H9 (cell line): ENCODE results near the gene SLC4A5. TPM values are rescaled to one million over a fixed set of nuclear protein-coding genes. Genes with fewer than 3 reads are reported as not detected.
A peak's percentile ranks its signal among the peaks of the same experiment; 100 is the strongest.

Experiments used
- DNase-seq: peaks from one replicate; pipeline ENCODE4 v3.0.0-alpha.2; 2017
- H2AFZ ChIP-seq: one replicate; pipeline ENCODE4 v1.6.1; 2013; ENCODE audit warnings: mild to moderate bottlenecking, low read length, control low read depth, moderate library complexity
- H2AK5ac ChIP-seq: 2 replicates; pipeline ENCODE4 v1.6.1; 2013; ENCODE audit warnings: low read length, control low read depth, mixed read lengths; ENCODE audit not compliant: insufficient read length
- H2BK120ac ChIP-seq: one replicate; pipeline ENCODE4 v1.6.1; 2013; ENCODE audit warnings: low read depth, mild to moderate bottlenecking, low read length, control low read depth, inconsistent platforms; ENCODE audit not compliant: poor library complexity, severe bottlenecking
- H2BK12ac ChIP-seq: 2 replicates; pipeline ENCODE4 v1.6.1; 2013; ENCODE audit warnings: low read length, control low read depth, mixed read lengths, low read depth; ENCODE audit not compliant: insufficient read length
- H2BK15ac ChIP-seq: 2 replicates; pipeline ENCODE4 v1.6.1; 2013; ENCODE audit warnings: low read depth, low read length, control low read depth
- H2BK20ac ChIP-seq: one replicate; pipeline ENCODE4 v1.6.1; 2013; ENCODE audit warnings: low read depth, mild to moderate bottlenecking, low read length, control low read depth, inconsistent platforms; ENCODE audit not compliant: poor library complexity, severe bottlenecking
- H2BK5ac ChIP-seq: 2 replicates; pipeline ENCODE4 v1.6.1; 2013; ENCODE audit warnings: low read length, control low read depth, mixed read lengths; ENCODE audit not compliant: insufficient read length
- H3K14ac ChIP-seq: 2 replicates; pipeline ENCODE4 v1.6.1; 2013; ENCODE audit warnings: low read length, control low read depth; ENCODE audit not compliant: insufficient read depth
- H3K18ac ChIP-seq: 2 replicates; pipeline ENCODE4 v1.6.1; 2013; ENCODE audit warnings: low read depth, mild to moderate bottlenecking, mixed read lengths, low read length, control low read depth; ENCODE audit not compliant: insufficient read length
- H3K23ac ChIP-seq: 2 replicates; pipeline ENCODE4 v1.6.1; 2013; ENCODE audit warnings: low read length, control low read depth, mixed read lengths, low read depth; ENCODE audit not compliant: insufficient read length
- H3K23me2 ChIP-seq: 2 replicates; pipeline ENCODE4 v1.6.1; 2013; ENCODE audit warnings: low read depth, mild to moderate bottlenecking, mixed read lengths, low read length, control low read depth; ENCODE audit not compliant: insufficient read length, poor library complexity, severe bottlenecking
- H3K27ac ChIP-seq: 2 replicates; pipeline ENCODE4 v1.5.1; 2013; ENCODE audit warnings: low read length, control low read depth, mixed read lengths, low read depth; ENCODE audit not compliant: insufficient read length
- H3K27me3 ChIP-seq: 2 replicates; pipeline ENCODE4 v1.6.1; 2013; ENCODE audit warnings: low read length, control low read depth, inconsistent platforms; ENCODE audit not compliant: insufficient read depth
- H3K4ac ChIP-seq: 2 replicates; pipeline ENCODE4 v1.6.1; 2013; ENCODE audit warnings: low read depth, mild to moderate bottlenecking, control low read depth, inconsistent platforms, low read length, moderate library complexity
- H3K4me1 ChIP-seq: 2 replicates; pipeline ENCODE4 v1.6.1; 2013; ENCODE audit warnings: low read length, control low read depth, inconsistent platforms; ENCODE audit not compliant: insufficient read depth
- H3K4me2 ChIP-seq: 2 replicates; pipeline ENCODE4 v1.6.1; 2013; ENCODE audit warnings: low read length, control low read depth, mixed read lengths; ENCODE audit not compliant: insufficient read length, insufficient read depth
- H3K56ac ChIP-seq: 2 replicates; pipeline ENCODE4 v1.6.1; 2013; ENCODE audit warnings: low read depth, mild to moderate bottlenecking, mixed read lengths, low read length, control low read depth; ENCODE audit not compliant: insufficient read length
- H3K79me1 ChIP-seq: 2 replicates; pipeline ENCODE4 v1.6.1; 2013; ENCODE audit warnings: low read depth, mild to moderate bottlenecking, moderate library complexity, low read length, control low read depth, inconsistent platforms; ENCODE audit not compliant: insufficient read depth, poor library complexity, severe bottlenecking
- H3K79me2 ChIP-seq: 2 replicates; pipeline ENCODE4 v1.6.1; 2013; ENCODE audit warnings: low read length, control low read depth, inconsistent platforms; ENCODE audit not compliant: insufficient read depth
- H3K9ac ChIP-seq: 2 replicates; pipeline ENCODE4 v1.6.1; 2013; ENCODE audit warnings: low read length, control low read depth, mixed read lengths; ENCODE audit not compliant: insufficient read length; ENCODE audit errors: extremely low read depth
- H3K9me3 ChIP-seq: one replicate; pipeline ENCODE4 v1.6.1; 2013; ENCODE audit warnings: low read depth, low read length, inconsistent platforms; ENCODE audit not compliant: control insufficient read depth
- H3T11ph ChIP-seq: one replicate; pipeline ENCODE4 v1.6.1; 2013; ENCODE audit warnings: mild to moderate bottlenecking, low read length, control low read depth, inconsistent platforms
- H4K20me1 ChIP-seq: one replicate; pipeline ENCODE4 v1.6.1; 2013; ENCODE audit not compliant: control insufficient read depth, insufficient read length, insufficient read depth
- H4K5ac ChIP-seq: 2 replicates; pipeline ENCODE4 v1.6.1; 2013; ENCODE audit warnings: low read depth, mild to moderate bottlenecking, mixed read lengths, low read length, control low read depth; ENCODE audit not compliant: insufficient read length
- H4K8ac ChIP-seq: replicated peaks from 2 replicates; pipeline ENCODE4 v1.6.1; 2013; ENCODE audit warnings: low read length, control low read depth, mixed read lengths, low read depth; ENCODE audit not compliant: insufficient read length
- H4K91ac ChIP-seq: 2 replicates; pipeline ENCODE4 v1.6.1; 2013; ENCODE audit warnings: low read depth, mild to moderate bottlenecking, moderate library complexity, mixed read lengths, low read length, control low read depth; ENCODE audit not compliant: insufficient read length
- H3K27ac Mint-ChIP-seq, 3 experiments: 2 replicates in 2 of 3; 3 replicates in 1 of 3; pipeline ENCODE4 v1.8.0; 2020 to 2021; ENCODE audit warnings: mixed read lengths in 3 of 3, mild to moderate bottlenecking in 1 of 3, moderate library complexity in 1 of 3
- H3K27me3 Mint-ChIP-seq: 2 replicates; pipeline ENCODE4 v1.8.0; 2021; ENCODE audit warnings: low read depth, mild to moderate bottlenecking, moderate library complexity, mixed read lengths
- H3K36me3 Mint-ChIP-seq, 3 experiments: 2 replicates in 2 of 3; 3 replicates in 1 of 3; pipeline ENCODE4 v1.8.0; 2020 to 2021; ENCODE audit warnings: low read depth in 3 of 3, mixed read lengths in 3 of 3; ENCODE audit not compliant: insufficient read depth in 1 of 3
- H3K4me1 Mint-ChIP-seq, 2 experiments: 2 replicates each; pipeline ENCODE4 v1.8.0; 2020; ENCODE audit warnings: mixed read lengths in 2 of 2
- H3K4me3 Mint-ChIP-seq, 2 experiments: 2 replicates in 1 of 2; 3 replicates in 1 of 2; pipeline ENCODE4 v1.8.0; 2020 to 2021; ENCODE audit warnings: mild to moderate bottlenecking in 2 of 2, mixed read lengths in 2 of 2, moderate library complexity in 1 of 2
- H3K9me3 Mint-ChIP-seq, 2 experiments: 2 replicates in 1 of 2; 3 replicates in 1 of 2; pipeline ENCODE4 v1.8.0; 2020; ENCODE audit warnings: mild to moderate bottlenecking in 2 of 2, mixed read lengths in 2 of 2, moderate library complexity in 1 of 2
- WGBS: extraction: QIAGEN DNeasy Blood & Tissue Kit; methylation state at CpG from one replicate; pipeline ENCODE4 v1.1.7; 2013; ENCODE audit warnings: missing lambda C conversion rate, low lambda C conversion rate, mixed read lengths; ENCODE audit not compliant: insufficient read length; ENCODE audit errors: extremely low coverage; 5-methylcytosine and 5-hydroxymethylcytosine counted together
- total RNA-seq: library from RNA; stranded (reverse); gene quantifications from 2 replicates; pipeline ENCODE4 v1.2.1, GENCODE V29; 2021
- TF ChIP-seq, protein P1 (sequence below): fragments of 200-600 bp; sonication (generic); conservative IDR thresholded peaks from 3 replicates; pipeline ENCODE4 v1.8.0; 2021; ENCODE audit warnings: antibody characterized with exemption, mild to moderate bottlenecking

The SLC4A5 gene
- total RNA-seq, 1 experiment from 2014 or later = 0.50 TPM

DNA sequence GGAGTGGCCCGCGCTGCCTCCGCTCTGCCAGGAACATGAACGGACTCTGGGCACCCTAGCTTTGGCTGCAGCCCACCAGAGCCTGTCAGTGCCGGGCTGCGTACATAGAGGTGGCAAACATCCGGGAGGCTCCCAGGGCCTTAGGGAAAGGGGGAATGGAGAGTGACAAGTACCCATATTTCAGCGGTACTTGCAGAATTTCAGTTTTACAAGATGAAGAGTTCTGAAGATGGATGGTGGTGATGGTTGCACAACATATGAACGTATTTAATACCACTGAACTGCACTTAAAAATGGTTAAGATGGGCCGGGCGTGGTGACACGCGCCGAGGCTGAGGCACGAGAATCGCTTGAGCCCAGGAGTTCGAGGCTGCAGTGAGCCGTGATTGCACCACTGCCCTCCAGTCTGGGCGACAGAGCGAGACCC, 143.9 kb downstream of the SLC4A5 start:
- Histone ChIP-seq H3K27me3 (no peaks in the 10 kb centered on the region), H3K79me2 (peaks cover 45% of the 10 kb centered on the region), H3T11ph (no peak overlapping the region), H2BK12ac (no peak overlapping the region), H3K9ac (peak overlapping the region; percentile 97), H2BK15ac (no peak overlapping the region), H3K27ac (no peak overlapping the region), H2BK20ac (no peak overlapping the region), H4K8ac (no peak overlapping the region), H3K79me1 (no peaks in the 10 kb centered on the region), H2BK5ac (no peak overlapping the region), H4K91ac (no peak overlapping the region), H3K18ac (no peak overlapping the region), H4K5ac (no peak overlapping the region), H2BK120ac (no peak overlapping the region), H3K4me1 (peaks cover 3% of the 10 kb centered on the region; the same call in 1 of the 2 replicates), H3K4me2 (peak overlapping the region; percentile 94), H3K14ac (peak overlapping the region; percentile 54), H3K9me3 (no peaks in the 10 kb centered on the region), H2AFZ (no peak overlapping the region), H2AK5ac (no peak overlapping the region), H3K56ac (no peak overlapping the region), H3K23ac (no peak overlapping the region), H4K20me1 (no peaks in the 10 kb centered on the region), H3K23me2 (peaks cover 5% of the 10 kb centered on the region), H3K4ac (no peak overlapping the region)
- TF ChIP-seq, protein P1, sequence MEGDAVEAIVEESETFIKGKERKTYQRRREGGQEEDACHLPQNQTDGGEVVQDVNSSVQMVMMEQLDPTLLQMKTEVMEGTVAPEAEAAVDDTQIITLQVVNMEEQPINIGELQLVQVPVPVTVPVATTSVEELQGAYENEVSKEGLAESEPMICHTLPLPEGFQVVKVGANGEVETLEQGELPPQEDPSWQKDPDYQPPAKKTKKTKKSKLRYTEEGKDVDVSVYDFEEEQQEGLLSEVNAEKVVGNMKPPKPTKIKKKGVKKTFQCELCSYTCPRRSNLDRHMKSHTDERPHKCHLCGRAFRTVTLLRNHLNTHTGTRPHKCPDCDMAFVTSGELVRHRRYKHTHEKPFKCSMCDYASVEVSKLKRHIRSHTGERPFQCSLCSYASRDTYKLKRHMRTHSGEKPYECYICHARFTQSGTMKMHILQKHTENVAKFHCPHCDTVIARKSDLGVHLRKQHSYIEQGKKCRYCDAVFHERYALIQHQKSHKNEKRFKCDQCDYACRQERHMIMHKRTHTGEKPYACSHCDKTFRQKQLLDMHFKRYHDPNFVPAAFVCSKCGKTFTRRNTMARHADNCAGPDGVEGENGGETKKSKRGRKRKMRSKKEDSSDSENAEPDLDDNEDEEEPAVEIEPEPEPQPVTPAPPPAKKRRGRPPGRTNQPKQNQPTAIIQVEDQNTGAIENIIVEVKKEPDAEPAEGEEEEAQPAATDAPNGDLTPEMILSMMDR = no peak
- no peak for DNase-seq
- H3K4me1 Mint-ChIP-seq = peaks cover 28 to 38% of the 10 kb centered on the region in 2 experiments
- peaks cover 27 to 45% (median 43%) of the 10 kb centered on the region in 3 experiments for H3K36me3 Mint-ChIP-seq
- H3K27ac Mint-ChIP-seq = peak overlapping the region; percentile 92 to 98 (median 96)
- peaks cover 6% of the 10 kb centered on the region for H3K27me3 Mint-ChIP-seq
- no CpG with 5 or more reads among the region's 20 CpGs for WGBS
- peak overlapping the region; percentile 97 to 100 for H3K4me3 Mint-ChIP-seq
- H3K9me3 Mint-ChIP-seq = peaks cover 2 to 3% of the 10 kb centered on the region in 2 experiments; a peak in 4 of 5 replicates
